Lung (tissue), 12 donors: Measurements from ENCODE around the gene IGF2BP1. TPM values are rescaled to one million over a fixed set of nuclear protein-coding genes. Genes with fewer than 3 reads are reported as not detected.

Source experiments
- ATAC-seq: fragments of 200-7000 bp; cut with Tn5 transposase; one replicate; pipeline ENCODE4 v1.9.1; 2020; ENCODE audit warnings: moderate number of reproducible peaks; ENCODE audit not compliant: insufficient read depth, low FRiP score
- DNase-seq, 3 donors: peaks; one replicate each; pipeline ENCODE4 v3.0.0-alpha.2; 2013 to 2017
- H3K27ac ChIP-seq, 2 donors: one replicate each; pipeline ENCODE4 v1.5.1; 2013; ENCODE audit warnings: mild to moderate bottlenecking in 2 of 2, moderate library complexity in 2 of 2, control low read depth in 1 of 2, inconsistent platforms in 1 of 2, low read depth in 1 of 2, low read length in 1 of 2
- H3K27me3 ChIP-seq, 3 donors: one replicate each; pipeline ENCODE4 v1.5.1; 2013; ENCODE audit warnings: low read length in 2 of 3; ENCODE audit not compliant: control insufficient read depth in 3 of 3, insufficient read depth in 3 of 3
- H3K36me3 ChIP-seq, 4 donors: one replicate each; pipeline ENCODE4 v1.5.1; 2013; ENCODE audit warnings: low read length in 4 of 4, mild to moderate bottlenecking in 1 of 4, moderate library complexity in 1 of 4; ENCODE audit not compliant: control insufficient read depth in 4 of 4, insufficient read depth in 4 of 4
- H3K4me1 ChIP-seq, 5 donors: one replicate each; pipeline ENCODE4 v1.5.1; 2013; ENCODE audit warnings: low read length in 5 of 5, mild to moderate bottlenecking in 2 of 5, moderate library complexity in 1 of 5; ENCODE audit not compliant: control insufficient read depth in 5 of 5, insufficient read depth in 5 of 5
- H3K4me3 ChIP-seq: one replicate; pipeline ENCODE4 v1.5.1; 2013; ENCODE audit warnings: mild to moderate bottlenecking, control low read depth, moderate library complexity
- H3K9ac ChIP-seq, 2 donors: one replicate each; pipeline ENCODE4 v1.5.1; 2013; ENCODE audit warnings: low read length in 2 of 2, control low read depth in 1 of 2; ENCODE audit not compliant: insufficient read depth in 1 of 2
- H3K9me3 ChIP-seq, 4 donors: one replicate each; pipeline ENCODE4 v1.5.1; 2013; ENCODE audit warnings: low read length in 3 of 4, mild to moderate bottlenecking in 1 of 4, moderate library complexity in 1 of 4; ENCODE audit not compliant: control insufficient read depth in 4 of 4, insufficient read depth in 3 of 4
- whole genome bisulfite sequencing, 2 donors: extraction: QIAGEN DNeasy Blood & Tissue Kit; methylation state at CpG; one replicate each; pipeline ENCODE4 v1.1.7; 2013; 5-methylcytosine and 5-hydroxymethylcytosine counted together
- polyA plus RNA-seq, 2 donors: library from polyadenylated mRNA; stranded (reverse); fragments of 200-250 nt; gene quantifications; one replicate each; pipeline ENCODE4 v1.2.1, GENCODE V29; 2013
- total RNA-seq, 2 donors: library from RNA; depleted of rRNA in 1 of 2; stranded (reverse); fragments of >200 nt in 1 of 2; gene quantifications; one replicate each; pipeline ENCODE4 v1.2.1, GENCODE V29; 2014 to 2021
- TF ChIP-seq, protein P1 (sequence below): IDR thresholded peaks from 2 replicates; pipeline ENCODE4 v1.5.1; 2012; ENCODE audit warnings: mild to moderate bottlenecking; ENCODE audit errors: control extremely low read depth, extremely low read depth
- donor health status: control.
- donor health status: control.
- donor health status: Bipolar disorder and iron deficiency.
- donor health status: healthy.
- donor health status: DM: yes; HTN: yes; CAD: no.

Gene IGF2BP1
- total and polyA plus RNA-seq, 4 donors = 0.06 to 14.9 (median 0.31) TPM

DNA sequence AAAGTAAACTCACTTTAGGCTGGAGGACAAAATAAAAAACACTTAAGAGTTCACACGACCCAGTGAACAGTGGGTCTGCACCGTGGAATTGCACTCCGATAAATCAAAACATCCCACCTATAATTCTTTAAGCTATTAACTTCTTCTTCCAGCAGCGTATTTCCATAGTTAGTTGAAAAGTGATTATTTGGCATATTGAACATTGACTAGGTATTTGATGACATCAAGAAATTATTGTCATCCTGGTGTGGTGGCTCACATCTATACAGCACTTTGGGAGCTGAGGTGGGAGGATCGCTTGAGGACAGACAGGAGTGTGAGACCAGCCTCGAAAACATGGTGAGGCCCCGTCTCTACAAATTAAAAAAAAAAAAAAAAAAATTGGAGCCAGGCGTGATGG lies 23.4 kb downstream of the IGF2BP1 start:
- DNase-seq (no peak), ATAC-seq (no peak)
- WGBS, 2 donors = 87 to 91% methylated on average over 8 of the region's 8 CpGs
- Histone ChIP-seq H3K4me3 (no peak overlapping the region), H3K36me3 (peaks cover 0 to 4% (median 0%) of the 10 kb centered on the region in 4 donors), H3K27ac (no peak overlapping the region), H3K4me1 (peaks cover 0 to 44% (median 14%) of the 10 kb centered on the region in 5 donors), H3K9me3 (no peaks in the 10 kb centered on the region), H3K9ac (no peak overlapping the region), H3K27me3 (no peaks in the 10 kb centered on the region)
- TF ChIP-seq, protein P1, sequence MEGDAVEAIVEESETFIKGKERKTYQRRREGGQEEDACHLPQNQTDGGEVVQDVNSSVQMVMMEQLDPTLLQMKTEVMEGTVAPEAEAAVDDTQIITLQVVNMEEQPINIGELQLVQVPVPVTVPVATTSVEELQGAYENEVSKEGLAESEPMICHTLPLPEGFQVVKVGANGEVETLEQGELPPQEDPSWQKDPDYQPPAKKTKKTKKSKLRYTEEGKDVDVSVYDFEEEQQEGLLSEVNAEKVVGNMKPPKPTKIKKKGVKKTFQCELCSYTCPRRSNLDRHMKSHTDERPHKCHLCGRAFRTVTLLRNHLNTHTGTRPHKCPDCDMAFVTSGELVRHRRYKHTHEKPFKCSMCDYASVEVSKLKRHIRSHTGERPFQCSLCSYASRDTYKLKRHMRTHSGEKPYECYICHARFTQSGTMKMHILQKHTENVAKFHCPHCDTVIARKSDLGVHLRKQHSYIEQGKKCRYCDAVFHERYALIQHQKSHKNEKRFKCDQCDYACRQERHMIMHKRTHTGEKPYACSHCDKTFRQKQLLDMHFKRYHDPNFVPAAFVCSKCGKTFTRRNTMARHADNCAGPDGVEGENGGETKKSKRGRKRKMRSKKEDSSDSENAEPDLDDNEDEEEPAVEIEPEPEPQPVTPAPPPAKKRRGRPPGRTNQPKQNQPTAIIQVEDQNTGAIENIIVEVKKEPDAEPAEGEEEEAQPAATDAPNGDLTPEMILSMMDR = no peak

DNA sequence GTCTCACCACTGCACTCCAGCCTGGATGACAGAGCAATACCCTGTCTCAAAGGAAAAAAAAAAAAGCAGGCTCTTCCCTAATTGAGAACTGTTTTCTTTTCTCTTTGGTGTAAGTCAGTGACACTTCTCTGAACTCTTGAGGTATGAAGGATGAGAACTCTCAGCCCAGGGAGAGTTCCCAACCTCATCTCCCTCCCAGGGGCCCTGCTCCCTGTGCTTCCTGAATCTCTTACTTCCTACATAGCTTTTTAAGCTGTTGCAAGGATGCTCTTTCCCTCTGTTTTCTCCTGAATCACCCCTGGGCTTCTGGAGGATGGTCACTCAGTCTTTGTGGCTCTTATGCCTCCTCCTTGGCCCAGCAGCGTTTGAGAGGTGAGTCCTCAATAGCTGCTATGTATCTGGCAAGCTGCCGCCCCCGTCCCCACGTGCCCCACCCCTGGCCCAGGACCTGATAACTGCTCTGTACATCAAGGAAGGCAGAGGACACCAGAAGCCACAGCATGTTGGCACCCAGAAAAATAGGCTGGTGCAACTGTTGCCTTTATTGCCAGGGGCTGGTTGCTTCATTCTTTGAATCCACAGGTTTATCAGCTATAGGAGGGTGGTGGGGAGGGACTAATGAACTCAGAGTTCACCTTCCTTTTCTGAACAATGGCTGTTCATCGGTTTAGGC lies 24.0 kb downstream of the IGF2BP1 start:
- Histone ChIP-seq H3K36me3 (peaks cover 0 to 4% (median 0%) of the 10 kb centered on the region in 4 donors), H3K9ac (no peak overlapping the region), H3K9me3 (no peaks in the 10 kb centered on the region), H3K27ac (no peak overlapping the region), H3K4me3 (no peak overlapping the region), H3K4me1 (peaks cover 0 to 37% (median 10%) of the 10 kb centered on the region in 5 donors), H3K27me3 (no peaks in the 10 kb centered on the region)
- ATAC-seq = no peak
- no peak for DNase-seq
- TF ChIP-seq, protein P1 = no peak
- 62 to 82% methylated on average over 5 of the region's 5 CpGs for WGBS, 2 donors

DNA sequence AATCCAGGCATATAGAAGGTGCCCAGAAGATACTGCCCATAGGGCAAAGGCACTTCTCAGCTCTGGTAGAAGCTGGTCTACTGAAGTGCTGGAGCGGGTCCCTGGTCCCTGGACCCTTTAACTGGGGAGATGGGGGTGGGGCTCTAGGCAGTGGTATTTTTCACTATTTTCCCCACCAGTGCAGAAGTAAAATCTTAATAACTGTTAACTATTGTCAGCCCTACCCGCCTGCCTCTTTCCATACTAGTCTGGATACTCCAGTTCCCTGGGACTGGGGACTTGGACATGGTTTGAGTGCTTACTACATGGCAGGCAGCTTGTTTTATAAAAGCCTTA lies 24.6 kb downstream of the IGF2BP1 start:
- H3K27ac ChIP-seq = no peak overlapping the region
- H3K4me1 ChIP-seq = peaks cover 0 to 34% (median 7%) of the 10 kb centered on the region in 5 donors
- no peak overlapping the region for H3K4me3 ChIP-seq
- ATAC-seq (no peak), DNase-seq (no peak)
- H3K36me3 ChIP-seq = peaks cover 0 to 4% (median 0%) of the 10 kb centered on the region in 4 donors
- no peaks in the 10 kb centered on the region for H3K9me3 ChIP-seq
- H3K9ac ChIP-seq = no peak overlapping the region
- H3K27me3 ChIP-seq = no peaks in the 10 kb centered on the region
- TF ChIP-seq, protein P1 = no peak
- WGBS, 2 donors = 91 to 99% methylated on average over 2 of the region's 2 CpGs
